GM10266 (cell line): ENCODE data around the gene APOB.

Experiments
- DNase-seq: peaks from one replicate; pipeline ENCODE4 v3.0.0; 2012; ENCODE audit errors: extremely low spot score
- TF ChIP-seq, protein P1 (sequence below): IDR thresholded peaks from 2 replicates; pipeline ENCODE4 v1.5.1; 2012; ENCODE audit warnings: mild to moderate bottlenecking, low read depth; ENCODE audit not compliant: control insufficient read depth, insufficient read depth; ENCODE audit errors: missing control alignments

APOB gene, protein sequence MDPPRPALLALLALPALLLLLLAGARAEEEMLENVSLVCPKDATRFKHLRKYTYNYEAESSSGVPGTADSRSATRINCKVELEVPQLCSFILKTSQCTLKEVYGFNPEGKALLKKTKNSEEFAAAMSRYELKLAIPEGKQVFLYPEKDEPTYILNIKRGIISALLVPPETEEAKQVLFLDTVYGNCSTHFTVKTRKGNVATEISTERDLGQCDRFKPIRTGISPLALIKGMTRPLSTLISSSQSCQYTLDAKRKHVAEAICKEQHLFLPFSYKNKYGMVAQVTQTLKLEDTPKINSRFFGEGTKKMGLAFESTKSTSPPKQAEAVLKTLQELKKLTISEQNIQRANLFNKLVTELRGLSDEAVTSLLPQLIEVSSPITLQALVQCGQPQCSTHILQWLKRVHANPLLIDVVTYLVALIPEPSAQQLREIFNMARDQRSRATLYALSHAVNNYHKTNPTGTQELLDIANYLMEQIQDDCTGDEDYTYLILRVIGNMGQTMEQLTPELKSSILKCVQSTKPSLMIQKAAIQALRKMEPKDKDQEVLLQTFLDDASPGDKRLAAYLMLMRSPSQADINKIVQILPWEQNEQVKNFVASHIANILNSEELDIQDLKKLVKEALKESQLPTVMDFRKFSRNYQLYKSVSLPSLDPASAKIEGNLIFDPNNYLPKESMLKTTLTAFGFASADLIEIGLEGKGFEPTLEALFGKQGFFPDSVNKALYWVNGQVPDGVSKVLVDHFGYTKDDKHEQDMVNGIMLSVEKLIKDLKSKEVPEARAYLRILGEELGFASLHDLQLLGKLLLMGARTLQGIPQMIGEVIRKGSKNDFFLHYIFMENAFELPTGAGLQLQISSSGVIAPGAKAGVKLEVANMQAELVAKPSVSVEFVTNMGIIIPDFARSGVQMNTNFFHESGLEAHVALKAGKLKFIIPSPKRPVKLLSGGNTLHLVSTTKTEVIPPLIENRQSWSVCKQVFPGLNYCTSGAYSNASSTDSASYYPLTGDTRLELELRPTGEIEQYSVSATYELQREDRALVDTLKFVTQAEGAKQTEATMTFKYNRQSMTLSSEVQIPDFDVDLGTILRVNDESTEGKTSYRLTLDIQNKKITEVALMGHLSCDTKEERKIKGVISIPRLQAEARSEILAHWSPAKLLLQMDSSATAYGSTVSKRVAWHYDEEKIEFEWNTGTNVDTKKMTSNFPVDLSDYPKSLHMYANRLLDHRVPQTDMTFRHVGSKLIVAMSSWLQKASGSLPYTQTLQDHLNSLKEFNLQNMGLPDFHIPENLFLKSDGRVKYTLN (N-terminal part only)

DNA sequence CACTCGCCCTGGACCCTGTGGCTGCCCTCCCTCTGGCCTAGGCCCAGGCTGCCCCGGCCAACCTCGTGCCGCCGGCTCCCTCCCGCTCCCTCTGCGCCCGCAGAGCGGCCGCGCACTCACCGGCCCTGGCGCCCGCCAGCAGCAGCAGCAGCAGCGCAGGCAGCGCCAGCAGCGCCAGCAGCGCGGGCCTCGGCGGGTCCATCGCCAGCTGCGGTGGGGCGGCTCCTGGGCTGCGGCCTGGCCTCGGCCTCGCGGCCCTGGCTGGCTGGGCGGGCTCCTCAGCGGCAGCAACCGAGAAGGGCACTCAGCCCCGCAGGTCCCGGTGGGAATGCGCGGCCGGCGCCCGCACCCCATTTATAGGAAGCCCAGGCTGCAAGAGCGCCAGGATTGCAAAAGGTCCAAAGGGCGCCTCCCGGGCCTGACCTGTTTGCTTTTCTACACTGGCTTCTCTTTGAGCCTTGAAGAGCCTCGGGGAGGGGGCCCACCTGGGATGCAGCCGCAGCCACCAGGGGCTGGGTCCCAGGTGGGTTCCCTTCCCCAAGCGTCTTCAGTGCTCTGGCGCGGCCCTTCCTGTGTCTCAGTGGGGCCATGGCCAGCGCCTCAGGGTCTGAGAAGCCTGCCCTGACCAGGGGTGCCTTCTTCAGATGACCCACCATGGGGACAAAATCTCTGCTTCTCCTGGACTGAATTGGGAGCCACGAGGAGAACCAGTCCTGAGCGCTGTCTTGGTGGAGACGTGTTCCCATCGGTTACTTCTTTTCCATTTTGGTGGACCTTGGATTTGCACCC is at the start of gene APOB:
APOB (minus strand) TSS at position 330 of the 789 bp plus-strand sequence; CDS start at position 202, 128 bp downstream.
- no peak for DNase-seq
- TF ChIP-seq, protein P1, sequence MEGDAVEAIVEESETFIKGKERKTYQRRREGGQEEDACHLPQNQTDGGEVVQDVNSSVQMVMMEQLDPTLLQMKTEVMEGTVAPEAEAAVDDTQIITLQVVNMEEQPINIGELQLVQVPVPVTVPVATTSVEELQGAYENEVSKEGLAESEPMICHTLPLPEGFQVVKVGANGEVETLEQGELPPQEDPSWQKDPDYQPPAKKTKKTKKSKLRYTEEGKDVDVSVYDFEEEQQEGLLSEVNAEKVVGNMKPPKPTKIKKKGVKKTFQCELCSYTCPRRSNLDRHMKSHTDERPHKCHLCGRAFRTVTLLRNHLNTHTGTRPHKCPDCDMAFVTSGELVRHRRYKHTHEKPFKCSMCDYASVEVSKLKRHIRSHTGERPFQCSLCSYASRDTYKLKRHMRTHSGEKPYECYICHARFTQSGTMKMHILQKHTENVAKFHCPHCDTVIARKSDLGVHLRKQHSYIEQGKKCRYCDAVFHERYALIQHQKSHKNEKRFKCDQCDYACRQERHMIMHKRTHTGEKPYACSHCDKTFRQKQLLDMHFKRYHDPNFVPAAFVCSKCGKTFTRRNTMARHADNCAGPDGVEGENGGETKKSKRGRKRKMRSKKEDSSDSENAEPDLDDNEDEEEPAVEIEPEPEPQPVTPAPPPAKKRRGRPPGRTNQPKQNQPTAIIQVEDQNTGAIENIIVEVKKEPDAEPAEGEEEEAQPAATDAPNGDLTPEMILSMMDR: no peak

DNA sequence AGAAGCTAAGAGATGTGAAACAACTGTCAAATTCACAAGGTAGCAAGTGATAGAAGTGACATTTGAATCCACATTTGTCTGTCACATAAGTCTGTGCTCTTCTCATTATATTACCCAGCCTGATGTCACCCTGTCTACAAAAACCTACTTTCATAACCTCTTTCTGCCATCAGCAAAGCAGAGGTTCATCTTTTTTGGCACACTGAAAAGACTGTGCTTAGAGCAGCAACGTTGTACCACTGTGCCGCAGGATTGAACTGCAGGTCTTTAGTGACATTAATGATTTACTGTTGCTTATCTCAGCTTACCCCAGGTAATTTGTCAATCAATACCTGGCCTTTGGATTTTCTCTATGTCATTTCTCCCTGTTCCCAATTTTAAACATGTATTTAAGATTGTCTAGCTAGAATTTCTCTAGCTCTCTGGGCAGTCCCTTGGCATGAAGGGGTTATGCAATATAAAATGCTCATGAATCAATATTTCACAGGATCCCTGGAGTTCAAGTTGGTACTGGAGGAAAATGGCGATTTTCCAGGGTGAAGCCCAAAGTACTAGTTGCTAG is 48.5 kb upstream of the APOB start:
- DNase-seq: no peak
- TF ChIP-seq, protein P1: no peak

DNA sequence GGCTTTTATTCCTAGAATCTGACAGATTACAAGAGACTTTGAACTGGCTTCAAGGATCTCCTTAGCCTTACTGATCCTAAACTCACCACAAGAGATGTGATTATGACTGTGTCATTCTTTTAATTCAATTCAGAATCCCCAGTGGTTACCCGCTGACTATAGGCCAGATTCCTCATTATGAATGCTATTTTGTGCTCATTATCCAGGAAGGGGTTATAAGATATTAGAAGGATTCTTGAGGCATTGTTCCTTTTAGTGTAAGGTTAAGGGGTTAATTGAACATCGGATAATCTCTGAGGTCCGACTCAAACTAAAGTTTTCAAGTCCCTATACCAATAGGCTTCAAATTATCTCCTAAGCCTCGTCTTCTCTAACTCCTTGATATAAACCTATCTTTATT is 40.5 kb upstream of the APOB start:
- TF ChIP-seq, protein P1: no peak
- no peak for DNase-seq

DNA sequence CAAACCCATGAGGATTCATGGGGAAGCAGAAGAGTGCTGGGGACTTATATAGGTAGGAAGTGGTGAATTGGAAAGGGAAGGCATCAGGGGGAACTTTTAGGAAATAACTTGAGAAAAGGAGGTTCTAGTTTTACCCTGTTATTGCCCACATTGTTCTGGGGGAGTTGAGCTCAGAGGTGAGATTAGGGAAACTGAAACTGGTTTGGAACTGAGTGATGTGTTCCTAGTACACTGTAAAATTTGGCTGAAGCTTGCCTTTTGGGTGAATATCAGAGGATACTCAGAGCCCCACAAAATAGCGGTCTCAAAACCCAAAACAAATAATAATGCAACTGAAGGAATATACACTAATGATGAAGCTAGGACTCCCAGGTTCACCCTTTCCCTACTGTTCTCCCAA is 39.6 kb upstream of the APOB start:
- DNase-seq: no peak
- TF ChIP-seq, protein P1: no peak

DNA sequence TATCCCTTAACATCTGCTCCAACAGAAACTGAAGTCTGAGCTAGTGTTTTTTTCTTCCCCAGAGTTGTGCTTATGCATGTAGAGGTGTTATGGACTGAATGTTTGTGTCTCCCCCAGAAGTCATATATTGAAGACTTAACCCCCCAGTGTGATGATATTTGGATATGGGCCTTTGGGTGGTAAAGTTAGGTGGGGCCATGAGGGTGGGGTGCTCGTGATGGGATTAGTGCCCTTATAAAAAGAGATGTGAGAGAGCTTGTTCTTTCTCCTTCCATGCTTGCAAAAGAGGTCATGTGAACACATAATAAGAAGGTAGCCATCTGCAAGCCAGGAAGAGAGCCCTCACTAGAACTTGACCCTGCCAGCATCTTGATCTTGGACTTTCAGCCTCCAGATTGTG is 34.4 kb upstream of the APOB start:
- TF ChIP-seq, protein P1: no peak
- DNase-seq: no peak

DNA sequence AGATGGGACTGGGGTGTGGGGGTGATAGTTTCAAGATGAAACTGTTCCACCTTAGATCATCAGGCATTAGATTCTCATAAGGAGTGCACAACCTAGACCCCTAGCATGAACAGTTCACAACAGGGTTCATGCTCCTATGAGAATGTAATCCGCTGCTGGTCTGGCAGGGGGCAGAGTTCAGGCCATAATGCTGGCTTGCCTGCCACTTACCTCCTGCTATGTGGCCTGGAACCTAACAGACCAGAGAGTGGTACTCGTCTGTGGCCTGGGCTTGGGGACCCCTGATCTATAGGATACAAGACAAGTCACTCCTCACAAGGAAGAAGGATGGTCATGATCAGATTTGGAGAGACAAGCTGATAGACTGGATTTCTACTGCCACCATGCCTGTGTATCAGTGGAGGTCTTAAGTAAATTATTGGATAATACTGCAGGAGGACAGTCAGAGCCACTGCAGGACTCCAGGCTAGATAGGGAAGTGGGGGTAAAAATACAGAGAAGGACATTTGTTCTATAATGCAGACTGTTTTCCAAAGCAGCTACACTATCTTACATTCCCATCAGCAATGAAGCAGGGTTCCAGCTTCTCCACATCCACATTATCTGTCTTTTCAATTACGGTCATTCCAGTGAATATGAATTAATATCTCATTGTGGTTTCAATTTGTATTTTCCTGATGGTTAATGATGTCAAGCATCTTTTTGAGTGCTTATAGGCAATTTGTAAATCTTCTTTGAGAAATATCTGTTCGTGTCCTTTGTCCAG is 28.8 kb upstream of the APOB start:
- DNase-seq: no peak
- TF ChIP-seq, protein P1: no peak
